OCI-LY3 (cell line): ENCODE data around the gene SLC6A6.

Experiments
- CTCF ChIP-seq: fragments of 200-600, 300-600 bp; sonication (generic); IDR thresholded peaks from 2 replicates; pipeline ENCODE4 v1.5.1; 2014; ENCODE audit warnings: antibody characterized with exemption, low read length, low read depth
- EZH2phosphoT487 ChIP-seq: fragments of 200-600 bp; shearing (Covaris generic); IDR thresholded peaks from 2 replicates; pipeline ENCODE4 v1.6.1; 2018; ENCODE audit warnings: antibody characterized with exemption, mixed run types, low read depth

GRCh38 chr3:14379843-14380242 is 22.6 kb upstream of the SLC6A6 start:
- TF ChIP-seq CTCF (no peak), EZH2phosphoT487 (no peak)
